ENCODE data around the gene NEMP1. TPM values are rescaled to one million over a fixed set of nuclear protein-coding genes. Genes with fewer than 3 reads are reported as not detected.
A peak's percentile ranks its signal among the peaks of the same experiment; 100 is the strongest.
"Not testable (repeated sequence)": the region's sequence is repeated elsewhere in the genome, so short reads cannot be mapped to it uniquely, and the experiment has no call there.

The NEMP1 gene
- total RNA-seq, 2 experiments from 2014 or later, result 60.5 to 66.1 TPM

DNA sequence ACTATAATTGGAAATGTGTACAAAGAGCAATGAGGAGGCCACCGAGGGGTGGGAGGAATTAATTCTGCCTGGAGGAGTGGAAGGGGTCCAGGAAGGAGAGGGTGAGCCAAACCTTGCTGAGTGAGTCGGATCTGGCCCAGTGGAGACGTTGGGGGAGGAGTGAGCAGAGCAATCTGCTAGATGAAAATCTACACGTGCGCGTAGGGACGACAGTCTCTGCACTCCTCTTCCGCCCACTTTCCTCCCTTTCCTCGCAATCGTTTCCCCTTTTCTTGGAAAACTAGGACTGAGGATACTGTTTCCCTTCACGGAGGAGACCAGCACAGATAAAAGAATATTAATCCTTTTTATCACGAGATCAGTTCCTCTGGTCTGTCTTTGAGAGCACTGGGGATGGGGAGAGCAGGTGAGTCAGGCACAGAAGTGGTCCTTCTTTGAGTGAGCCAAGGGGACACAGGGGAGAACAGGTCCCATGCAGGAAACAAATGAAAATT, 7.5 kb upstream of the NEMP1 start:
- H3K36me3 Mint-ChIP-seq, result no peaks in the 10 kb centered on the region
- H3K4me3 Mint-ChIP-seq, result peak overlapping the region; percentile 81
- peaks cover 42% of the 10 kb centered on the region for H3K4me1 Mint-ChIP-seq
- DNase-seq, result no peak
- no peaks in the 10 kb centered on the region for H3K27me3 Mint-ChIP-seq
- no peaks in the 10 kb centered on the region for H3K9me3 Mint-ChIP-seq (ENCODE audit: low read depth)
- no peak for ATAC-seq
- CTCF ChIA-PET, result interaction anchor here (2.3 to 16.0 kb wide), 4 partner anchors 7 to 78 kb away, joined by 8 to 202 read pairs (median 52); partner anchors contain the start of genes NEMP1 and STAT6
- H3K27ac Mint-ChIP-seq, result peak overlapping the region; percentile 91

DNA sequence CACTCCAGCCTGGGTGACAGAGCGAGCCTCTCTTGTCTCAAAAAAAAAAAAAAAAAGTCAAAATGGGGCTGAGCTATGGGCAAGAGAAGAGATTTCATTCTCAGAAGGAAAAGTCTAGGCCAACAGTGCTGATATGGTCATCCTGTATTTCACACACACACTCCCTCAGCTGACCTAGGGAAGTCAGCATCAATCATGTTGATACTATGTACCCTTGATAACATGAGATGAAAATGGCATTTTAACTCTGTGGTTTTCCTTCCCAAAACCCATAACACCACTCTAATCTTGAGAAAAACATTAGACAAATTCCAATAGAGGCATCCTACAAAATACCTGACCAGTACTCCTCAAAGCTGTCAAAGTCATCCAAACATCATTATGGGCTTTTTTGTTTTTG, 2.3 kb upstream of the NEMP1 start:
- H3K27ac Mint-ChIP-seq, result peak overlapping the region; percentile 3
- H3K9me3 Mint-ChIP-seq (ENCODE audit: low read depth), result no peaks in the 10 kb centered on the region
- no peak for DNase-seq
- H3K27me3 Mint-ChIP-seq, result no peaks in the 10 kb centered on the region
- peaks cover 7% of the 10 kb centered on the region for H3K36me3 Mint-ChIP-seq
- ATAC-seq, result no peak
- no peak overlapping the region for H3K4me3 Mint-ChIP-seq
- CTCF ChIA-PET, result interaction anchor here (0.8 to 14.1 kb wide), 5 partner anchors 9 to 44 kb away, joined by 3 to 263 read pairs (median 4); partner anchors contain the start of gene STAT6
- H3K4me1 Mint-ChIP-seq, result peaks cover 32% of the 10 kb centered on the region

DNA sequence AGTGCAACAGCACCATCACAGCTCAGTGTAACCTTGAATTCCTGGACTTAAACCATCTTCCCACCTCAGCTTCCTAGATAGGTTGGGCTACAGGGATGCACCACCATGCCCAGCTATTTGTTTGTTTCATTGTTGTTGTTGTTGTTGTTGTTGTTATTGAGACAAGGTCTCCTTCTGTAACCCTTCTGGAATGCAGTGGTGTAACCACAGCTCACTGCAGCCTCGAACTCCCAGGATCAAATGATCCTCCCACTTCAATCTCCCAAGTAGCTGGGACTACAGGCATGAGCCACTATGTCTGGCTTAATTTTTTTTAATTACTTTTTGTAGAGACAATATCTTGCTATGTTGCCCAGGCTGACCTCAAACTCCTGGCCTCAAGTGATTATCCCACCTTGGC, 1.2 kb upstream of the NEMP1 start:
- CTCF ChIA-PET, result interaction anchor here (1.0 to 14.1 kb wide), 12 partner anchors 8 to 373 kb away, joined by 3 to 263 read pairs (median 6); partner anchors contain the start of genes NAB2 and STAT6

DNA sequence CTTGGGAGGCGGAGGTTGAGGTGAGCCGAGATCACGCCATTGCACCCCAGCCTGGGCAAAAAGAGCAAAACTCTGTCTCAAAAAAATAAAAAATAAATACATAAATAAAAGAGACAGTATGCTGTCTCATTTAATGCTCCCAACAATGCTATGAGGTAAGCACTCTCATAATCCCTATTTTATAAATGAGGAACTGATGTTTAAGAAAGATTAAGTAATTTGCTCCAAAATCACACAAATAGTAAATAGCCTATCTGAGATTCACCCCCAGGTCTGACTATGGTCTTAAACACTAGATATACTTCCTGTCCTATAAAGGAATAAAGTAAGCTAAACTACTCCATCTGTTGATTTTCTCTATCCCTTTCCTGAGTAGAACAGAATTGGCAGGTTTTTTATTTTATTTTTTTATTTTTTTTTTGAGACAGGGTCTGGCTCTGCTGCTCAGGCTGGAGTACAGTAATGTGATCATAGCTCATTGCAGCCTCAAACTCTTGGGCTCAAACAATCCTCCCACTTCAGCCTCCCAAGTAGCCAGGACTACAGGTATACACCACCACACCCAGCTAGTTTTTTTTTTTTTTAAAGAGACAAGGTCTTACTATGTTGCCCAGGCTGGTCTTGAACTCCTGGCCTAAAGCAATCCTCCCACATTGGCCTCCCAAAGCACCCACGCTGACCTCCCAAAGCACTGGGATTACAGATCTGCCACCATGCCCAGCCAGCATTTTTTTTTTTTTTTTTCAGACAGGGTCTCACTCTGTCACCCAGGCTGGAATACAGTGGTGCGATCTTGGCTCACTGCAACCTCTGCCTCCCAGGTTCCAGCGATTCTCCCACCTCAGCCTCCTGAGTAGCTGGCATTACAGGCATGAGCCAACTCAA, 4.8 kb downstream of the NEMP1 start:
- DNase-seq; H3K4me3 Mint-ChIP-seq; ATAC-seq; H3K9me3 Mint-ChIP-seq (ENCODE audit: low read depth); H3K27me3 Mint-ChIP-seq; H3K27ac Mint-ChIP-seq: not testable (repeated sequence)
- CTCF ChIA-PET, result interaction anchor here (0.9 to 14.1 kb wide), 10 partner anchors 9 to 168 kb away, joined by 3 to 263 read pairs (median 4); partner anchors contain the start of gene STAT6
- Mint-ChIP-seq H3K4me1 (peaks cover 44% of the 10 kb centered on the region), H3K36me3 (peaks cover 41% of the 10 kb centered on the region)

More for the DNA sequence above, 1.2 kb upstream of the NEMP1 start:
- Mint-ChIP-seq H3K4me1 (peaks cover 24% of the 10 kb centered on the region), H3K9me3 (ENCODE audit: low read depth) (no peaks in the 10 kb centered on the region), H3K27me3 (no peaks in the 10 kb centered on the region), H3K36me3 (peaks cover 7% of the 10 kb centered on the region), H3K4me3 (peak overlapping the region; percentile 92), H3K27ac (peak overlapping the region; percentile 100)
- no peak for DNase-seq
- ATAC-seq, result no peak

DNA sequence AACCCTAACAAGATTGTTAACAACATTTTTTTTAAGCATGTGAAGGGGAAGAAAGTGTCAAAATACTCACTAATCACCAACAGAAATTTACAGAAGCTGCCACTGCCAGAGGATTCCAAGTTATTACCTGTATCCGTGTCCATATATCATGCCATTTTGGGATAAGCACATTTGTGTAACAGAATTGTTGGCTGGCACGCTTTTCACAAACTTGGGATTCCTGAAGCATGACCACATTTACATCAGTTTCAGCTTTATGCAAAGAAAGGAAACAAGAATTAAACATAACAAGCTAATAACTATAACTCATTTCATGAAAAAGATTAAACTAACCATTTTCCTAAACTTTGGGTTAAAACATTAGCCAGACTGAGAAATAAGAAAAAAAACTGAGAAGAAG, 5.9 kb downstream of the NEMP1 start:
- ATAC-seq (no peak), DNase-seq (no peak)
- Mint-ChIP-seq H3K4me1 (peaks cover 44% of the 10 kb centered on the region), H3K9me3 (ENCODE audit: low read depth) (no peaks in the 10 kb centered on the region), H3K27me3 (no peaks in the 10 kb centered on the region), H3K4me3 (no peak overlapping the region), H3K27ac (no peak overlapping the region), H3K36me3 (peaks cover 46% of the 10 kb centered on the region)
- CTCF ChIA-PET, result interaction anchor here (0.5 to 14.1 kb wide), 6 partner anchors 8 to 351 kb away, joined by 3 to 263 read pairs (median 4); partner anchors contain the start of gene STAT6

DNA sequence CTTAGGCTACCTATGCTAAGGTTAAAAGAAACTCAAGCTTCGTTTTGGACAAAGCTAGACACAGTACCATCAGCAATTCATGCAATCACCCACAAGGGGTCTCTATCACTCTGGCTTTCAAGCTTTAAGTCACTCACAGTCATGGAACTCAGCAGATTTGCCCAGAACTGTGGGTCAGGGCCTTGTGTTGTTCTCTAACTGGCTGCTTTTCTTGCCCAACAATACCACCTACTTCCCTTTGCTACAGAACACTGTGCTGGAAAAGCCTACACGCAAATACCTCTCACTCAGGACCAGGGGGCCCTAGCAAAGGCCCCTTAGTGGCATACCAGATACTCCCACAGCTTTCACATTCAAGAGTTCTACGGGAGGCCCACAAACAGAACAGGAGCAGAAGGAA, 9.1 kb downstream of the NEMP1 start:
- no peaks in the 10 kb centered on the region for H3K9me3 Mint-ChIP-seq (ENCODE audit: low read depth)
- CTCF ChIA-PET, result interaction anchor here (0.6 to 14.1 kb wide), 34 partner anchors 9 to 444 kb away, joined by 3 to 263 read pairs (median 6); partner anchors contain the start of genes MYO1A, NAB2, NACA and NEMP1
- H3K27me3 Mint-ChIP-seq, result no peaks in the 10 kb centered on the region
- peak overlapping the region; percentile 74 for H3K27ac Mint-ChIP-seq
- DNase-seq, result peak; percentile 73
- ATAC-seq, result peak; percentile 97
- H3K4me3 Mint-ChIP-seq, result no peak overlapping the region
- peaks cover 48% of the 10 kb centered on the region for H3K4me1 Mint-ChIP-seq
- H3K36me3 Mint-ChIP-seq, result peaks cover 65% of the 10 kb centered on the region

DNA sequence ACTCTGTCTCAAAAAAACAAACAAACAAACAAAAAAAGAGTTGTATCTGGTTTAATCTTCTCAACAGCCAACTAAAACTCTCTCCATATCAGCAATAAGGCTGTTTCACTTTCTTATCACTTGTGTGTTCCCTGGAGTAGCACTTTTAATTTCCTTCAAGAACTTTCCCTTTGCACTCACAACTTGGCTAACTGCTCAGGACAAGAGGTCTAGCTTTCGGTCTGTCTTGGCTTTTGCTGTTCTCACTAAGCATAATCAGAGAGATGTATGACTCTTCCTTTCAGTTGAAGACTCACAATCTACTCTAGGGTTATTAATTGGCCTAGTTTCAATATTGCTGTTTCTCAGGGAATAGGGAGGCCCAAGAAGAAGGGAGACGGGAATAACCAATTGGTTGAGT, 12.3 kb downstream of the NEMP1 start:
- no peaks in the 10 kb centered on the region for H3K27me3 Mint-ChIP-seq
- H3K9me3 Mint-ChIP-seq (ENCODE audit: low read depth), result no peaks in the 10 kb centered on the region
- CTCF ChIA-PET, result interaction anchor here (1.2 to 11.2 kb wide), 8 partner anchors 11 to 177 kb away, joined by 3 to 117 read pairs (median 4); partner anchors contain the start of genes NAB2, STAT6 and ZBTB39
- peak overlapping the region; percentile 50 for H3K27ac Mint-ChIP-seq
- DNase-seq, result no peak
- H3K4me1 Mint-ChIP-seq, result peaks cover 51% of the 10 kb centered on the region
- ATAC-seq, result no peak
- H3K4me3 Mint-ChIP-seq, result no peak overlapping the region
- H3K36me3 Mint-ChIP-seq, result peaks cover 68% of the 10 kb centered on the region

DNA sequence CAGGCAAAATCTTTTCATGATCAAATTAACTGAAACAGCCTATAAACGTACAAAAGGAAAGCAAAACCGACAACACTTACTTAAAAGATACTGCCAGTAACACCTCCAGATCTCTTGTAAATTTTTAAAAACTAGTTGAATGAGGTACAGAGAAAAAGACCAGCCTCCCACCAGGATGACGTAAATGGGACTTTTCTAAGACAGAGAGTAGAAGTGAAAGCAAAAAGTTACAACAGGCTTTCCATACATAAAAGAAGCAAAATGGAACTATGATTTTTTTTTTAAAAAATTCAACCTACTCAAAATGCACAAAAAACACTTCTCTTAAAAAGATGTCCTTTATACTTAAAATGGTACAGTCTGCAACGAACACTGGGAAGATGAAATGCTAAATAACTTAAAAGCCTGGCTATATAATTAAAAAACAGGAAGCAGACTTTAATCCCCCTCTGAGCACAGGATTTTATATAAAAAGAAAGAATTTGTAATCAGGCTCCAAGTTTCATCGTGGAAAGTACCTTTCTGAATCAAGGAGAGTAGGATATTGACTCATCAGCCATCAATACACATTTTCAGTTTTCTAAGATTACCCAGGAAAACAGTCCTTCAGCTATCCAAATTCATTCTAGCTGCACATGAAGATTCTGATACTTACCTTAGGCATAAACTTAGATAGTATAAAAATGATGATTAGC, 14.5 kb downstream of the NEMP1 start:
- H3K4me3 Mint-ChIP-seq, result peak overlapping the region; percentile 71
- peak overlapping the region; percentile 95 for H3K27ac Mint-ChIP-seq
- peaks cover 34% of the 10 kb centered on the region for H3K4me1 Mint-ChIP-seq
- ATAC-seq, result peak; percentile 91
- H3K9me3 Mint-ChIP-seq (ENCODE audit: low read depth), result no peaks in the 10 kb centered on the region
- CTCF ChIA-PET, result interaction anchor here (1.0 to 11.2 kb wide), 7 partner anchors 9 to 57 kb away, joined by 3 to 117 read pairs (median 6); partner anchors contain the start of genes STAT6 and ZBTB39
- peaks cover 62% of the 10 kb centered on the region for H3K36me3 Mint-ChIP-seq
- DNase-seq, result peak; percentile 70
- H3K27me3 Mint-ChIP-seq, result no peaks in the 10 kb centered on the region

DNA sequence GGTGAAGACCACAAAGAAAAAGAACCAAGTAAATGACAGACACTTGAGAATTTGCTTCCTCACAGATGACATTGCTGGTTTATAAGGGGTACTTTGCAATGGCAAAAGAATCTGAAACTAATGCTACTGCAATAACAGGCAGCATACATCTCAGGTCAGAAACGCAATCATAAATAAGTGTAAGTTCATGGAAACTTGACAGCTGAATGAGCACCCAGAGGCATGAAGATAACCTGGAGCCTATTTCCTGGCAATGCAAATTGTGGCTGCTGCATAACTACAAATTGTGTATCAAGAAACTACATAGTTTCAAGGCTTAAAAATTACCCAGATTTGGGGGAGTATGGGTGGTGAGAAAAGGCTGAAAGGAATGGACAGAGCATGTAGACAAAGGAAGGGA, 20.1 kb downstream of the NEMP1 start:
- no peaks in the 10 kb centered on the region for H3K9me3 Mint-ChIP-seq (ENCODE audit: low read depth)
- H3K4me3 Mint-ChIP-seq, result no peak overlapping the region
- no peak for DNase-seq
- peaks cover 10% of the 10 kb centered on the region for H3K4me1 Mint-ChIP-seq
- no peak for ATAC-seq
- H3K36me3 Mint-ChIP-seq, result peaks cover 58% of the 10 kb centered on the region
- H3K27ac Mint-ChIP-seq, result no peak overlapping the region
- no peaks in the 10 kb centered on the region for H3K27me3 Mint-ChIP-seq
- CTCF ChIA-PET, result interaction anchor here (1.0 to 11.2 kb wide), 10 partner anchors 10 to 185 kb away, joined by 3 to 117 read pairs (median 11); partner anchors contain the start of genes MYO1A and STAT6

DNA sequence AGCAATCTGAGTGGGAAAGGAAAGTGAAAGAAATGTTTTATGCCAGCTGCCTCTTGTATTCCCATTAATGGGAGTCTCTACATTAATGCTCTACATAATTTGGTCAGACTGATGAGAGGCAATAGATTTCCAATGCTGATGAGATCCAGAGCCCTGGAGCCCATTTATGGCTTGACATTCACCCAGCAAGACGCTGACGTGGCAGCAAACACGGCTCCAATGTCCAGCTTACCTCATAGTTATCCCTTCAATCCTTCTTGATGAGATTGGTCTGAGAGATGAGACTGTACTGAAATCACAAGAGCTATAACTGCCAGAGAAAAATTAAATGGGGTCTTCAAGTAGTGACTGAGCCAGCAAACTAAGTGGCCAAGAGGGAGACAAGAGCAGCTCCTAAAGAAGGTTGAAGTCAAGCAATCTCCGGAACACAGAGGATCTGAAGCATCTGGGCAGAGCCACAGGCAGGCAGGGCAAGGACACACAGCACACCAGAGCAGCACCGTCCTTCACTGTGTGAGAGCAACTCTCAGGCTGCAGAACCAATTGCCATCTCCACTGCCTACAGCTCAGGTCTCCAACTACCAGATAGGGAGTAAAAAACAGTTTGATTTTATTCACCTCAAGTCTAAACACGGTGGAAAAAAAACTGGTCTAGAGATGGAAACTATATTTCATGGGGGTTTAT, 21.4 kb downstream of the NEMP1 start:
- no peaks in the 10 kb centered on the region for H3K9me3 Mint-ChIP-seq (ENCODE audit: low read depth)
- ATAC-seq (peak; percentile 23), DNase-seq (no peak)
- CTCF ChIA-PET, result interaction anchor here (1.0 to 11.2 kb wide), 8 partner anchors 9 to 126 kb away, joined by 3 to 117 read pairs (median 17); partner anchors contain the start of genes MYO1A and STAT6
- H3K36me3 Mint-ChIP-seq, result peaks cover 59% of the 10 kb centered on the region
- no peaks in the 10 kb centered on the region for H3K27me3 Mint-ChIP-seq
- H3K4me1 Mint-ChIP-seq, result peaks cover 5% of the 10 kb centered on the region
- no peak overlapping the region for H3K4me3 Mint-ChIP-seq
- no peak overlapping the region for H3K27ac Mint-ChIP-seq

DNA sequence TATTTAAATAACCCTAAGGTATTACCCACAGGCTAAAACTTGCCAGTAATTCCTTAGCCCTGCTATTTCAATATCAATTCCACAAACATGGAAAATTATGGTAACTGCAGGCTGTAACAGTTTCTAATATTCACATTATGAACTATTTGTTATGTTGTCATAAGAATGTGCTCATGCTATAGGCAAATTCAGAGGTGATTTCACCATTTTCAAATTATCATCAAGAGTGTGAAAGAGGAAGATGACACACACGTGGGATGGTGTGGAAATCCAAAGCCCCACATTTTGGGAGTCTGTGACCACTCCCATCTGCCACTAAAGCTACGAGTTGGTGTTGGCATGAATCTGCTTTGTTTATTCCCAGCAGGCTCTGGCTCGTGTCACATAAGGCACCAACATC, 22.8 kb downstream of the NEMP1 start:
- DNase-seq, result no peak
- Mint-ChIP-seq H3K9me3 (ENCODE audit: low read depth) (no peaks in the 10 kb centered on the region), H3K4me1 (peaks cover 6% of the 10 kb centered on the region), H3K4me3 (no peak overlapping the region), H3K36me3 (peaks cover 55% of the 10 kb centered on the region), H3K27ac (no peak overlapping the region), H3K27me3 (no peaks in the 10 kb centered on the region)
- CTCF ChIA-PET, result interaction anchor here (0.8 to 11.2 kb wide), 4 partner anchors 48 to 127 kb away, joined by 3 to 117 read pairs (median 19); partner anchors contain the start of gene STAT6
- no peak for ATAC-seq

DNA sequence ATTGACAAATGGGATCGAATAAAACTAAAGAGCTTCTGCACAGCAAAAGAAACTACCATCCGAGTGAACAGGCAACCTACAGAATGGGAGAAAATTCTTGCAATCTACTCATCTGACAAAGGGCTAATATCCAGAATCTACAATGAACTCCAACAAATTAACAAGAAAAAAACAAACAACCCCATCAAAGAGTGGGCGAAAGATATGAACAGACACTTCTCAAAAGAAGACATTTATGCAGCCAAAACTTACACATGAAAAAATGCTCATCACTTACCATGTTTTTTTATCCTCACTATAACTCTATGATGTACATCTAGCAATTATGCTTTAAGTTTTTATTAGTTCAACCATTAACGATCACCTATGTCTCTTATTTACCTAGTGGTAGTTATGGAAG, 24.7 kb downstream of the NEMP1 start:
- H3K9me3 Mint-ChIP-seq (ENCODE audit: low read depth); H3K4me1 Mint-ChIP-seq; H3K4me3 Mint-ChIP-seq; H3K27ac Mint-ChIP-seq; DNase-seq; CTCF ChIA-PET; H3K27me3 Mint-ChIP-seq; ATAC-seq: not testable (repeated sequence)
- H3K36me3 Mint-ChIP-seq, result peaks cover 42% of the 10 kb centered on the region

Measured in activated CD8-positive, alpha-beta memory T cell treated with anti-CD3 and anti-CD28 coated beads, Interleukin-2, amount 10 ng/mL, durations not matched to agents 7 days and 5 days (primary cell).